Fibroblast of skin of back (primary cell): ENCODE data around the gene CNRIP1. TPM values are rescaled to one million over a fixed set of nuclear protein-coding genes. Genes with fewer than 3 reads are reported as not detected.
"Not testable (repeated sequence)": the region's sequence is repeated elsewhere in the genome, so short reads cannot be mapped to it uniquely, and the experiment has no call there.

Experiments used
- DNase-seq: peaks from one replicate; pipeline ENCODE4 v3.0.0-alpha.2; 2013
- polyA plus RNA-seq, 2 experiments: library from polyadenylated mRNA; unstranded; fragments of 120-200 nt; gene quantifications; one replicate each; pipeline ENCODE4 v1.2.1, GENCODE V29; 2013; ENCODE audit not compliant: insufficient read length in 2 of 2

Gene CNRIP1, protein sequence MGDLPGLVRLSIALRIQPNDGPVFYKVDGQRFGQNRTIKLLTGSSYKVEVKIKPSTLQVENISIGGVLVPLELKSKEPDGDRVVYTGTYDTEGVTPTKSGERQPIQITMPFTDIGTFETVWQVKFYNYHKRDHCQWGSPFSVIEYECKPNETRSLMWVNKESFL
- 35.9 TPM for polyA plus RNA-seq (2013, experiment 1 of 2; ENCODE audit: insufficient read length)
- polyA plus RNA-seq (2013, experiment 2 of 2; ENCODE audit: insufficient read length), result 25.1 TPM

DNA sequence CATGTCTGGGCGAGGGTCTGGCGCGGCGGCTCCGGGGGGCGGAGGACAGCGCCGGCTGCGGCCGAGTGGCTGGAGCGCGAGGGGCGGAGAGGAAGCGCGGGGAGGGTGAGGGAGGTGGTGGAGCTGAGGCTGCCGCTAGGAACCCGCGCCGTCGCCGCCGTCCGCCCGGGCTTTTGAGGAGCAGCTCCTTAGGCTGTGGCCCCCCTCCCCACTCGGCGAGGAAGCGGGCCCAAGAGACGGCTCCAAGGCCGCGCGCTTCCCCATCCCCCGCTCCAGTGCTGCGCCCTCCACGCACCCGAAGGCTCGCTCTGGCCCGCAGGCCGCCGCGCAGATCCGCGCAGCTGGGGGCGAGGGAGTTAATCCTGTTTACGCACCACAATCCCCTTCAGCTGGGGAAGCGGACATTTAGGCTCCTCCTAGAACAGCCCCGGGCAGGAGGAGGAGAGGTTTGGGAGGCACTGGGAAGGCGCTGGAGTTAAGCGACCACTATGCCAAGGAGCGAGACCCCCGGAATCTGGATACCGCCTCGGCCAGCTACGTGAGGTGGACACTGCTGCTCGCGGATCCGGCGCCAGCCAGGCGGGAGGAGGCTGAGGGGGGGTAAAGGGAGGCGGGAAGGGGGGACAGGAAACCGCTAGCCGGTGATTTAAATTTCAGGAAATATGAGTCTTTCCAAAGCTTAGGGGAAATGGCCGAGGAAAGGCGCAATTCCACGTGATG is at the start of gene CNRIP1:
Gene CNRIP1 (minus strand): TSS at position 552 of the 720 bp plus-strand sequence. CDS start 549 bp downstream, at position 3.
- peak; percentile 83 for DNase-seq

DNA sequence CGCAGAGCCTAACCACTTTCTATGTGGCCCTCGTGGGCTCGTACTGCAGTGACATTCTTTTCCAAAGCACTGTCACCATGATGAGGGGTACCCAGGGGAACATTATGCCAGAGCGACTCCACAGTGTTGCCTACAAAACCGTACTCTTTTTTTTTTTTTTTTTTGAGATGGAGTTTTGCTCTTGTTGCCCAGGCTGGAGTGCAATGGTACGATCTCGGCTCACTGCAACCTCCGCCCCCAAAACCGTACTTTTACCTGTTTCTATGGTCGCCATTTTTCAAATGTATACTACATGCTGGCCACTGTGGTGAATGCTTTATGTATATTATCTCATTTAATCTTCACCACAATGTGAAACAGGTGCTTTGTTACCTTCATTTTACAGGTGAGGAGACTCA is 49.6 kb upstream of the CNRIP1 start:
- DNase-seq, result no peak

DNA sequence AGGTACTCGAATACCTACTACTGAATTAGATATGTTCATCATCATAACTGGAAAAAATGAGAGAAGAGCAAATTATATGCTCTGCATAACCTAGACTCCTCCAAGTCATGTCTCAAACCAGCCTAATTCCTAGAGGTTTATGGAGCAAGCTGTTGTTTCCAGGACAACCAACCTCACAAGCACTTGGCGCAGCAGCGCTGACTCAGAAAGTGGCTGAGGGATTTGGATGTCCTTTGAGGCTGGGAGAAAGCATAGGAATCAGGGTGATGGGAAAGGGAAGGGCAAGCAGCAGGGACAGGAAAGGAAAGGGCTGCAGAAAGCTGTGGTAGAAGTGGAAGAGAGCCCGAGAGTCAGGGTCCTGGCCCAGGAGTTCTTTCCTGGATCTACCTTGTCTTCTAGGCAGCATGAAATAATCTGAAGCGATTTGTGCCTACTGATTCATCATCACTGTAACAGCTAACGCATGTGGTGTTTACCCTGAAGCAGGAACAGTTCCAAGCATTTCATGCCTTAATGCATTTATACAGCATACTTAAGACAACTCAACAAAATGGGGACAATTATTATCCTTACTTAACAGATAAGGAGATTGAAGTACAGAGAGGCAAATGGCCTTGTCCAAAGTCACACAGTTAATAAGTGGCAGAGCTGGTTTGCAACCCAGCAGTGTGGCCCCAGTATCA is 49.0 kb upstream of the CNRIP1 start:
- DNase-seq, result peak; percentile 37

DNA sequence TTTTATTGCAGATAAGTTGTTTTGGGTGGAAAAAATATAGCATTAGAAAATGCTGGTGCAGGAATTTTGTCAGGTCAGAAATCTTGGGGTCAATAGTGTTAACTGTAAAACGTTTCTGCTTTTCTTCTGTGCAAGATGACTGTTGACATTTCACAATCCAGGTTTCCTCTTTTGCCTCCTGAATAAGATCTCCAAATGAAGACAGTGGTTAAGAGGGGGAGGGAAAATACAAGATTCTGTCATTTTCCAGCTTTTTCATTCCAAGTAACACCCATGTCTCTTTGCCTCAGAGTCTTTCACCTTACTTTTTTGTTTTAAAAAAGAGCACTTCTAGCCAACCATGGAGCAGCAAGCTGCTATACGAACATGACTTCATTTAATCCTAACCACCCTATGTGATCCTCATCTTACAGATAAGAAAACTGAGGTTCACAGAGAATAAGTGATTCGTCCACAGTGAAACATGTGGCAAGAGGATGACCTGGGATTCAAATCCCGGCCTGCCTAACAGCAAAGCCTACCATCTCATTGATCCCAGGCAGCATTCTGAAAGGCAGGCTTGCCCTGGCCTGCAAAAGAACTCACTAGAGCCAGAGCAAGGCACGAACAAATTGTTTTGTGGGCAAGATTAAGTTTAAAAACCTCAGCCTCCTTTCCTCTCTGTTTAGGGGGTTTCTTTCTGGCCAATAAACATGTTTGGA is 48.4 kb upstream of the CNRIP1 start:
- no peak for DNase-seq

DNA sequence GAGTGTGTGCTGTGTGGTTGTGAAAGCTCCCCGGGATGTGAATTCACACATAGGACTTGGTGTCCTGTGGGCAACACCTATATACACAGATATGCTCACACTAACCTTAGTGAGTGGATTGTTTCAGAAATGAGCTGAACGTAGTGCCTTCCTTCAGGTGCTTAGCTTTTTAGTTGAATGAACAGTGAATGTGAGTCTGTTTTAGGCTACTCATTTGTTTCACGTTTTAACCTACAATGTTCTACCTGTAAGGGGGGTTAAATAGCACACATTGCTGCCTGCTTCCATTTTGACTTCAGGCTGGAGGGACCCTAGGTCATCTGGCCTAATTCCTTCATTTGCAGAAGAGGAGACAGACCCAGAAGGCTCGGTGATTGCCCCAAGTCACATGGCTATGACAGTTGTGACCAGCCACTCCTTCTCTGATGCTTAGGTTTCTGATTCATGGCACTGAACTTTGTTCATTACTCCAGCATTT is 46.4 kb upstream of the CNRIP1 start:
- DNase-seq, result no peak

DNA sequence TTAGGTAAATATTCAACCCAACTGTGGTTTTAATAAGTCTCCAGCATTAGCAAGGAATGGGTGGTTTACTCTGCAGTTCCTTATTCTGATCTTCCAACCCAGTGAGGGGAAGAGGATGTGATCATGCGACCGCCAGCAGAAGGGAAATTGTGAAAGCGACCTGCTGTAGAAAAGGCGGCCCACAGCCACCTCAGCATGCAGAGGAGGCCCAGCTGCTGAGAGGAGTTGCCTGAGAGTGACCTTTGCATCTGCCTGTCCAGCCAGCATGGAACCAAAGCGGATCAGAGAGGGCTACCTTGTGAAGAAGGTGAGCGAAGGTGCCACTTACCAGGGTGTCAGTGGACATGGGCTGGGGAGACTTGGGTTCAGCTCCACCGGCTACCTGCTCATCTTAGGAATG is 45.3 kb upstream of the CNRIP1 start, which contains the start of gene PLEK:
Gene PLEK (plus strand): TSS at position 196 of the 400 bp plus-strand sequence. CDS start 70 bp downstream, at position 266.
- no peak for DNase-seq

DNA sequence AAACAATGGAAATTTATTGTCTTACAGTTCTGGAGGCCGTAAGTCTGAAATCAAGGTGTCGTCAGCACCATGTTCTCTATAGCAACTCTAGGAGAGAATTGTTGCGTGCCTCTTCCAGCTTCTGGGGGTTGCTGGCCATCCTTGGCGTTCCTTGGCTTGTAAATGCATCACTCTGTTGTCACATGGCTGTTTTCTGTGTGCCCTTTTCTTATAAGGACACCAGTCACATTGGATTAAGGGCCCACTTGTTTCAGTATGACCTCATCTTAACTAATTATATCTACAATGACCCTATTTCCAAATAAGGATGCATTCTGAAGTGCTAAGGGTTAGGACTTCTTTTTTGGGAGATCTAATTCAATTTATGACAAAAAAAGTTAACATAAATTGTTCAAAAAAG is 44.0 kb upstream of the CNRIP1 start:
- no peak for DNase-seq

DNA sequence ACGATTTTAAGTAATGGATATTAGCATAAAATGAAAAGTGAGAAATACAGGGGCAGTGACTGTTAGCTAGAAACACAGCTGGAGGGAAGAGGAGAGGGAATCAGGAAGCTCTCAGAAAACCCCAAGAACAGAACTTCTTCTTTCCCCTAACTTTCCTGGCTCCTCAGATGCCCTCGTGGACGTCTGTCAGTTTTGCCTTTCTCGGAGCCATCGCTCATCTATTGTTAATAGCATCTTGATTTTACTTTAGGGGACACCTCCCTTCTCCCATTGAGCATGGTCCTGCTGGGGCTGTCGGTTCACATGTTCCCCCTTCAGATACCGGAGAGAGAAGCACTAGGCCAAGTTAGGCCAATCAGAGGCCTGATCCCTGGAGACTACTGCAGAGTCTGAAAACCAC is 43.0 kb upstream of the CNRIP1 start:
- no peak for DNase-seq

DNA sequence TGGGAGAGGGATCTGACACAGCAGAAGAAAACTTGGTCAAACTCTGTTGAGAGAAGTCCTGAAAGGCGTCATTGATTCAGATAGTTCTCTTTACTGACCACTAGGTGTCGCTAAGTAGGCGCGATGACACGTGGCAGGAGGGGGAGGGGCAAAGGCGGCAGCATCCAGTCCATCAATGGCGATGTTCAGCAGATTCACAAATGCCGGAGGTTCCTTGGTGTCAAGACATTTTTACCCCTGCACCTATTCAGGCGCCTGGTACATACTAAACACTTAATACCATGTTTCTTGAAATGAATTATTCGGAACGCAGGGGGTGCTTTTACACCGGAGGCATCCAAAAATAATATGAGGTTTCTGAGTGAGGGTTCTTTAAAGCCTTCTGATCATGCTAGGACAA is 42.3 kb upstream of the CNRIP1 start:
- DNase-seq, result peak; percentile 36

DNA sequence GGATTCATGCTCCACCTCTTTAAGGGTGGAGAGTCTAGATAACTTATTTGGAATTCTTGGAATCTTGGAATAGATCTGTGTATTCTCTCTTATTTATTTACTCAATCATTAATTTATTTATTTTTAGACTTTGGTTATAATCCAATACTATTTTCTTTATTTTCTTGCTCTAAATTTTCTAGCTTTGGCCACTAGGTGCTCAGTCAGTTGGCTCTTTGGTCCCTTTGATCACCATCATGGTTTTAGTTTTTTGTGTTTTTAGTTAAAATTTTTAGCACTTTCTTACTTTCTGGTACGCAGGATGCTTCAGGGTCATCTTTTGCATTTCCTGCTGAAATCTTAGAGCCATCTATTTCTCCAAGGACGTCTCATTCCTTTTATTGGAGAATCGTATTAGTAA is 40.1 kb upstream of the CNRIP1 start:
- DNase-seq, result no peak

DNA sequence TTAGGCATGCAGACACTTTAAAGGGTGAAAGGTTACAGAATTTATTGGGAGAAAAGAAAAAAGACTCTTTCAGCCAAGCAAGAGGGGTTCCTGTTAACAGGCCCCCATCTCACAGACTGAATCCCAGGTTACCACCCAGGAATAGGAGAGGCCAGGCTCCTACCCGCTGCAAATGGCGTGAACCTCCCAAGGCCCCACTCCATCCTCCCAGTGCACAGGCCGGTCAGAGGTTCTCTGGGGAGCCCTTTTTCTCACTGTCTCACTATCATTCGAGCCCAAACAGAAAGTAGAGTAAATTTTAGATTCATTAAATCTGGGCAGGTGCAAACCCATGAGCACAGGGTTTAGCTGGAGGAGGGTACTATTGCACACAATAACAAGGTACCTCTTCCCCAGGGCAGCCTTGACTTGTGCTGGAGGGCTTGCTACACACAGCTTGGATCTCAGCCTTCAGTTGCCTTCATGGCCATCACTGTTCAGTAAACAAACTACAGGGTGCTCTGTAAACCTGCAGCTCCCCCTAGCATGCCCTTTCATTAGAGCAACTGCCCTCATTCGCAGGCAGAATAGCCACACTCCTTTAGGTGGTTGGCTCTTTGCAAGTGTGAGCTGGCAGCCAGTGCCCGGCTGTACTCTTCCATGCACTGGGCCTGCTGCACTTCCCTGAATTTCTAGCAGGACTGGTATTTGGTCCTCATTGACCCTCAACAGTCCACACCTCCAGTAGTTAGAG is 38.0 kb upstream of the CNRIP1 start:
- DNase-seq, result peak; percentile 36

DNA sequence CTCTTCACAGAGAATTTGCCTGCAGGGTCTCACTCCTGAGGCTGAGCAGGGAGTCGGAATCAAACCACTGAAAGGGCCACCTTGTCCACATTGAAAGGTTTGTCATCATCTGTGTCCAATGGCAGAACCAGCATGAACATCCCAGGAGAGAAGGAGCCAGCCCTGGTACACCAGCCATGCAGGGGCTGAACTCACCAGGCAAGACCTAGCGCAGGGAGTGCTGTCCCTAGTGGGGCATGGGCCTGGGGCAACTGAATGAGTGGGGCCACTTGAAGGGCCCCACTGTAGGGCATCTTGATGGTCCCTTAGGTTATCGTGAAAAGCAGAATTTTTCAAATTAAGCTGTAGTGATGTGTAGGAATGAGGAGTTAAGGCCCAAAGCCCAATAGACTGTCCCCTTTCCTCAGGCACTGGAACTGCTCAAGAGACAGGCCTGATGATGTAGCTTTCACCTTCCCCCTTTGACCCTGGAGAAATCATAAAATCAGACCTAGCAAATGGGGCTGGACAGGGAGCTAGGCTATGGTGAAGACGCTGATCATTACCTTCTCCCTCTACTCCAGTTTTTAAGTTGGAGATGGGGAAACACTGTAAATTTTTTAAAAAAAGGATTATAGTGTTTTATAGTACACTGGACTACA is 37.0 kb upstream of the CNRIP1 start:
- no peak for DNase-seq

DNA sequence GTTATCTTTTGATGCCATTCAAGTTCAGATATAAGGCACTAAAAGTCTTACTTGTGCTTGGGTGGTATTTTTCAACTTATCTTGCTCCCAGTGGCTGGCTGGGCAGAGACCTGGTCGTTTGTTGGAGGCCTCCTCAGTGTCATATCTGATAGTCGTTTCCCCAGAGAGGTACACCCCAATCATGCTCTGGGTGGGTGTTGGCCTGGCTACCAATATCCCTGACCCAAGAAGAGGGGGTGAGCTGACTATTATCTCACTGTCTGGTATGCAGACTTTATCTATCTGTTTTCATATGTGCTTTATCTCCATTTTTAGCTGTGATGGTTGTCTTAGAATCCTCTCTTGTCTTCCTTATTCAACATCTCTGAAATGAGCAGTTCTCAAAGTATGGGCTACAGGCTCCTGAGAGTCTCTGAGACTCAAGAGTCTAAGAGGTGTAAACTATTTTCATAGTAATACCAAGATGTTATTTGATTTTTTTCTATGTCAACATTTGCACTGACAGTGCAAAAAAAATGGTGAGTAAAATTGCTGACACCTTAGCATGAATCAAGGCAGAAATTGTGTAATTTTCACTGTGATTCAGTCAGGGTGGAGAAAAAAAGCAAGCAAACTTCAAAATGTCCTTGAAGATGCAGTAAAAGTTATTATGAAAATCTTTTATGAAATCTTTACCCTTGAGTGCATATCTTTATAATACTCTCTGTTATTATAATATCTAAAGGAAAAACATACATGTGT is 33.1 kb upstream of the CNRIP1 start:
- peak; percentile 20 for DNase-seq

DNA sequence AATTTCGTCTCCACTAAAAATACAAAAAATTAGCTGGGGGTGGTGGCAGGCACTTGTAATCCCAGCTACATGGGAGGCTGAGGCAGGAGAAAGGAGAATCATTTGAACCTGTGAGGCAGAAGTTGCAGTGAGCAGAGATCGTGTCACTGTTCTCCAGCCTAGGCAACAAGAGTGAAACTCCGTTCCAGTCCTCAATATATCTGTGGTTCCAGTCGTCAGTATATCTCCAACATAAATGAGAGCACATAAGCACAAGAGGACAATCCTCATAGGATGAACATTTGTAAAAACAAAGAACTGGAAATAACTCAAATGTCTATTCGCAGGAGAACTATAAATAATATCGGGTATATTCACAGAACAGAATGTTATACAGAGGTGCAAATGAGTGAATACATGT is 32.2 kb upstream of the CNRIP1 start:
- DNase-seq, result no peak

DNA sequence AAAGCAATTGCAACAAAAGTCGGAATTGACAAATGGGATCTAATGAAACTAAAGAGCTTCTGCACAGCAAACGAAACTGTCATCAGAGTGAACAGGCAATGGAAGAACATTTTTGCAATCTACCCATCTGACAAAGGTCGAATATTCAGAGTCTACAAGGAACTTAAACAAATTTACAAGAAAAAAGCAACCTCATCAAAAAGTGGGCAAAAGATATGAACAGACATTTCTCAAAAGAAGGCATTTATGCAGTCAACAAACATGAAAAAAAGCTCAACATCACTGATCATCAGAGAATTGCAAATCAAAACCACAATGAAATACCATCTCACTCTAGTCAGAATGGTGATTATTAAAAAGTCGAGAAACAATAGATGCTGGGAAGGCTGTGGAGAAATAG is 29.3 kb upstream of the CNRIP1 start:
- DNase-seq, result not testable (repeated sequence)

DNA sequence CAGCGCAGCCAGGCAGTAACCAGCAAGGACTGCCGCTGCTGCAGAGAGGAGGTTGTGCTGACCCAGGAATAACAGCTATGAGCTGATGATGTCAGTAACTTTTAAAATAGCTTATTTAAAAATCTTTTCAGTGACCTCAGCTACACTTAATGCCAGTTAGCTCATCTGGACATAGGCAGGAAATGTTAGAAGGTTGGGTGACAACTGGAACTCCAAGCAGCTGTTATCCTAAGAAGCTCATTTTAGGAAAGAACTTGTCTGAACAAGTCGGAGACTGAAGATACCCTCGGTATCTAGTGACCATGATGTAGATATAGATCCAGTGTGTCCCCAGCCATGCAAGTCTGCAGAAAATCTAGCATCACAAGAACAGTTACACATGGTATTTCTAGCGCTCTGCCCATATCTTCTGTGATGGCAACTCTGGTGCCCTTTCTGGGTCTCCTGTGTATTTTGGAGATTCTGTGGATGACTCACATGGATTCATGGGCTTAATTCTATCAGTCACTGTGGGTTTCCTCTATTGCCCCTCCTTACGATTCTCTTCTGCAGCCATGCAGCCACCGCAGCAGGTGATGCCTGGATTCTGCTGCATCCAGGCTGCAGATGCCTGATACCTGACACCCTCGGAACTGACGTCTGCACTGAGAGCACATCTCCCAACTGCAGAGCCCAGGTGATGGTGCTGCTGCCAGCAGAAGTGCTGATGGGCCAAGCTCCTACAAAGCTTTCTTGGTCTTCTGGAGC is 25.6 kb upstream of the CNRIP1 start:
- no peak for DNase-seq

DNA sequence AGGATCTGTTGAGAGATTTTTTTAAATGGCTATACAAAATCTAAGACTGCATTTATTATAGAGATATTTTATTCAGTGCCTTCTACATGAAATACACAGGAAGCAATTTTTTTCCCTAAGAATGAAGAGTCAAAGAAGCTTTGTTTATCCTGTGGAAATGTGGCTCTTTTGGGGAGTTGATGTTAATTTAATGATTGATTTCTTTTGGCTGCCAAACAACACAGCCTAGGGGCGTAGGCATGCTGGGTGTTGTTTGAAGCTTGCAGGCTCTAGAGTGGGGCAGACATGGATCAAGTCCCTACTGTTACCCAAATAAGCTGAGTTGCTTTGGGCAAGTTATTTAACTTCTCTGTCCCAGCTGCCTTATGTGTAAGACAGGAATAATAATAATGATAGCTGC is 24.3 kb upstream of the CNRIP1 start:
- DNase-seq, result no peak

DNA sequence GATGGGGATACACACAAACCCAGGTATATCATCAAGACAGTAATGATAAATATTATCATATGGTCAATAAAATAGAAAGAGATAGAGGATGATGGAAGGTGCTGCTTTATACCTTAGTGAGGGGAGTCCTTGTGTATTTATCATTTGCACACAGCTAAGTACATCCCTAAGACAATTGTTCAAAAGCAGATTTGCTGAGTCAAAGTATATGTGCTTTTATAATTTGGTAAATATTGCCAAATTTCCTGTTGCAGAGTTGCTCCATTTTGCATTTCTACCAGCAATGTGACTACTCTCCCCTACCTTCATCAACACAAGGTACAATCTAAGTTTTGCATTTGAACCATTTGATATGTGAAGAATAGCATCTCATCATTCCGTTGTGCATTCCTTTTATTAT is 22.7 kb upstream of the CNRIP1 start:
- no peak for DNase-seq

DNA sequence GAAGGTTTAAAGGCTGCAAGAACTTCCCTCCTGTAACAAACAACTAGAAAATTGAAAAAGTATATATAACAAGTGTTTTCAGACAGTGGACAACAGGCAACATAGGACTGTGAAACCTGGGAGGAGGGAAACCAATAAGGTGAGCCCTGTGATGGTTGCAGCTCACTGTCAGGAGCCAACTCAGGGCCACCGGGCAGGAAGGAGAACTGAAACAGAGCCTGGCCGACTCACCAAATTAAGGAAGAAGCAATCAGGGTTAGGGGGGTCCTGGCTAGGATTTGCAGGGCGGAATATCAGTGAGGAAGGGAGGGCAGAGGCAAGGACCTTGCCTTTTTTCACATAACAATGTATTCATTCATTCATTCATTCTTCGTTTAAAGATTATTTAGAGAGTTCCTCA is 21.8 kb upstream of the CNRIP1 start:
- no peak for DNase-seq

DNA sequence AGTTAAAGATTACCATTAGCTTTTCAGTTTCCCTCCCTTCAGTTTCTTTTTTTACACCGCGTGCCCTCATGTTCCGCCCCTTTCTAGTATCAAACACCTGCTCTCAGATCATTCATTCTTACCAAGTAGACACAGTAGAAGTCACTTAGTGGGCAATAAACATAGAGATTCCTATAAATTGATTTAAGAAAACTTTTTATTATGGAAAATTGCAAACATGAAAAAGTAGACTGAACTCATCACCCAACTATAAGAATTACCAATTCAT is 21.2 kb upstream of the CNRIP1 start:
- no peak for DNase-seq
